LNCAP (cell line): ENCODE data around the gene RAB4B.

Source experiments
- CTCF ChIP-seq: fragments of 450-650 bp; IDR thresholded peaks from 2 replicates; pipeline ENCODE4 v1.5.1; 2017; ENCODE audit warnings: mild to moderate bottlenecking

The RAB4B gene

GRCh38 chr19:40797166-40797962 lies 19.3 kb downstream of the RAB4B start:
- no peak for TF ChIP-seq CTCF

- TF ChIP-seq CTCF: 0 out of 2 replicates have a peak, but pooled peaks have one; percentile 21
Measured at GRCh38 chr19:40797963-40798682, 20.1 kb downstream of the RAB4B start.

- no peak for TF ChIP-seq CTCF
Measured at GRCh38 chr19:40798683-40799557, 20.9 kb downstream of the RAB4B start, which contains the start of gene EGLN2. Gene EGLN2 (plus strand): TSS chr19:40799191. CDS start chr19:40800573, 1,382 bp downstream.

GRCh38 chr19:40799558-40800338 lies 21.7 kb downstream of the RAB4B start:
- no peak for TF ChIP-seq CTCF

- TF ChIP-seq CTCF: no peak
Measured at GRCh38 chr19:40800339-40800996, 22.4 kb downstream of the RAB4B start.

GRCh38 chr19:40800997-40801377 lies 22.9 kb downstream of the RAB4B start:
- TF ChIP-seq CTCF: no peak
